ENCODE measurements around the gene COL16A1.

Gene COL16A1

DNA sequence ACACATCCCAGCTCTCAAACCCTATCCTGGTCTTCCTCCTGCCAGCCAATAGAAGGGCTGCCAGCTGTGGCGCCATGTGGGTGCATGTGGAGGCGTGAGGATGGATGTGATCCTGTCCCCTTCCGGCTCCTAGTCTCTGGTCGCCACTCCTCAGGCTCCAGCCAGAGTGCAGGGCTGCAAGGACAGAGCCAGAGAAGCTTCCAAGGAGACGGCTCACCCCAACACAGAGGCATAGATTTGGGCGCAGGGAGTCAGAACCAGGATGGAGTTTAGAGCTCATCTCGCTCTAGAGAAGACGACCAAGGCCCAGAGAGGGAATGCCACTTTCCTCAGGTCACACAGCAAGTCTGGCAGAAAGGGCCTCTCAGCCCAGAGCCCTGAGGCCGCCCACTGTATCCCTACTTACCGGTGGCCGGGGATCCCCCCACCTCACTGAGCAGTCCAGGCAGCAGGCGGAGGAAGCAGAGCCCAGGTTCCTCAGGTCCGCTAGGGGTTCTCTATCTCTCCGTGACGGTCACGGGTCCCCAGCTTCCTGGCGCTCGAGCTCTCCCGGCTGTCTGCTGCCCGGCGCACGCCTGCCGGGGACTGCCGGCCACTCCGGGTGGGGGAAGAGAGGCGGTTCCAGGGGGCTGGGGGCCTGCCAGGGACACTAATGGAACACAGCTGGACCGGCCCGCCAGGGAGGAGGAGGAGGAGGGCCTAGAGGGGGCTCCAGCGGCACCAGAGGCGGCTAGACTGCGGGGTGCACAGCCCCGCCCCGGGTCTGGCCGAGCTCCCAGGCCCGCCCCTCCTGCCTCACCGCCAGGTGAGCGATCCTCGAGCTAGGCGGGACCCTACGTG, at the start of gene COL16A1:
TSS of gene COL16A1 (minus strand) at position 587 of the 840 bp plus-strand sequence. CDS start 1,824 bp downstream, outside the sequence.
- DNase-seq = no peak

DNA sequence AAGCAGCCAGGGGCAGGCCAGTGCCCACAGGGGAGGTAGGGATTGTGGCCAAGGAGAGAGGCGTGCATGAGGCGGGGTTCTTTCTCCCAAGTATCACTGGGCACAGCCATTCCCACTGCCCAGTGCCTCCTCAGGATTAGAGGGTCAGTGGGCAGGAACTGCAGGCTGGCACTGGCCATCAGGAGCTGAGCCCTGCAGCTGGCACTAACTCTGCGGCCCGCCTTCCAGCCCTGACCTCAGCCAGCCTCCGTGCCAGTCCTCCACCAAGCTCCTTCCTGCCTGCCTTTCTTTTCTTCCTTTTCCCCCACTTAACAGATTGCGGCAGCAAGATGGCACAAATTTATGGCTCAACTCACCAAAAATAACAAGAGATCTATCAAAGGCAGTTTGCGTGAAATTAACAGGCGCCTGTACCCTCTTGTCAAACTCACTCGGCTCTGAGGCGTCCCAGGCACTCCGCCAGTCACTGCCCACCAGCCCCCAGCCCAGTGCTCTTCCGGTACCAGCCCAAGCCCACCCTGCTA, 49.2 kb upstream of the COL16A1 start:
- DNase-seq = no peak

DNA sequence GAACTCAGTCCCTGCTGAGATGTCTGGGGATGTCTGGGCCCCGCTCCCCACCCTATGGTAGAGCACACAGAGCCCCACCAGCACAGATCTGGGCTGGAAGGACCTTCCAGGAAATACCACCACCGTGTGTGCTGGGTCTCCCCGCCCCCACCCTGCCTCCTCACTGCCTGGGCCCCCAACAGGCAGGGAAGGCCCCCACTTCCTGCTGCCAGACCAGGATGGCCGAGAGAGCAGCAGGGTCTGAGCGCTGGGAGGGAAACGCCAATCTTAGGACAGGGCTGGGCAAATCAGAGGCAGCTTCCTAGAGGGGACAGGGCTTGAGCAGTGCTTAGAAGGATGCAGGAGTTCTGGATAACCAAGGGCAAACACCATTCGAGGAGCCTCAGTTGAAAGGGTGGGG, 48.4 kb upstream of the COL16A1 start:
- no peak for DNase-seq

DNA sequence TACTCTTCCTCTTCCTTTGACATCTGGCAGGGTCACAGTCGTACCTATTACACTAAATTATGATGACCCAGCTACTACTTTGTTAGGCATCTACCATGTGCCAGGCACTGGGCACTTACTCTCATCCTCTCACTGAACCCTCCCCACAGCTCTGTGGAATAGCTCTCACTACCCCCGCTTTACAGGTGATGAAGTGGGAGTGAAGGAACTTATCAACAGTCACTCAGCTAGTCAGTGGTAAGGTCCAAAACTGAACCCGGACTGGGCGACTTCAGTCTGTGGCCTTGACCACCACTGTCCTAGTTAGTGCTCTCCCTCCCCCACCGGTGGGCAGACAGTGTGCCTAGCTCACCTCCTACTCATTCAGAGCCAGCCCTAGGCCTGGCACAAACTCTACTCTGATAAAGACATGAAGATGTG, 48.0 kb upstream of the COL16A1 start:
- DNase-seq = no peak

DNA sequence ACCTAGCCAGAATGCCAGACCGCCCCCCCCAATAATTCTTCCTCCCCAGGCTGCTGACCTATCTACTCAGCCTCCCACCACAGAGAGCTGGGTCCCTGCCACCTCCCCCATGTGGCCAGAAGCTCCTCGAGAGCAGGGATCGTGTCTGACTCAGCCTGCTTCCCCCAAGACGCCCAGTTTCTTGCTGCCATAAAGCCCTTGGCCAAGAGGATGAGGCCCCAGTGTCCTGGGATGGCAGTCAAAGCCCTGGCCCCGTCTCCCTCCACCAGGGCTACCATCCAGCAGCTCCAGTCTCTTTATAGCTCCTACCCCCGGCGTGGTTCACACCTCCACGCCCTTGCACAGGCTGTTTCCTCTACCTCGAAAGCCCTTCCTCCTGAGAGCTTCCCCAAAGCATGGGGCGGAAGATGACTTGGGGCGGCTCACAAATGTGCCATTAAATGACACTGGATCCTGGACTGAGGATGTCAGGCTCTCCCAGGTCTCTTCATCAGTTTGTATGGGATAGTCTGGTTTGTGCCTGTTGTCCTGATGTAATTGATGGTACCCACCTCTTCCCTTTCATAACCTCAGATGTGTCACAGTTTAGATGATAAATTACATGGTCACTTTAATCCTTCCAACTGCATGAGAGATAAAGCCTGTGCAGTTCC, 47.2 kb upstream of the COL16A1 start:
- DNase-seq = peak; percentile 47

DNA sequence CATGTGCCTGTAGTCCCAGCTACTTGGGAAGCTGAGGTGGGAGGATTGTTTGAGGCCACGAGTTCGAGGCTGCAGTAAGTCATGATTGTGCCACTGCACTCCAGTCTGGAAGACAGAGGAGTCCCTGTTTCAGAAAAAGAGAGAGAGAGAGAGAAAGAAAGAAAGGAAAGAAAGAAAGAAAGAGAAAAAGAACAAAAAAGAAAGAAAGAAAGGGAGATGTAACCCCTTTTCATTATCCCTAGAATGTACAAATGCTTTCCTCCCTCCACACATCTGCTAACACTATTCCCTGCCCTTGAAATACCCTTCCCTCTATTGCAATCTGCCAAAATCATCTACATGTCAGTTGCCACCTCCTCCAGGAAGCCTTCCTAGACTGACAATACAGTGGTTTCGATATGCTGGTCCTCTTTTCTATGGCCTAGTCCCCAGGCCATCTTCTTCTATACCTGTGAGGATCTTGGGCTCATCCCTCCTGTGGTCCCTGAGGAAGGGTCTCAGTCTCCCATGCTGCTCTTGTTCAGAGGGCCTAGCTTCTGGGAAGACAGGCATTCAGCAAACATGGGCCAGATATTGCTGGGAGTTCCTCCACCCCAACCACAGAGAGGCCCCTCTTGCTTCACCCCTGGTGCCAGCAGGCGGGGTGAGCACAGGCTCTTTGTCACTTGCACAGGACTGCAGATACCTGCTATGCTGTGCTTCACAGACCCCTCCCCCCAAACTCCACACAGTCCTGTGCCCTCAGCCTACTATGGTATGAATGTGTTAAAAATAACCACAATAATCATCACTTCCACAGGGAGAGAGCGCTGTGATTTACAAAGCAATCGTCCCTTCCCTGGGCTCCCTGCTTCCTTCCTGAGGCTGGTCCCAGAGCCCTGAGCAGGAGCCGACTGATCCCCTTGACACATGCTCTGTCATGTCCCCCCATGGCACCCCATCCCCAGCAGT, 46.2 kb upstream of the COL16A1 start:
- no peak for DNase-seq

DNA sequence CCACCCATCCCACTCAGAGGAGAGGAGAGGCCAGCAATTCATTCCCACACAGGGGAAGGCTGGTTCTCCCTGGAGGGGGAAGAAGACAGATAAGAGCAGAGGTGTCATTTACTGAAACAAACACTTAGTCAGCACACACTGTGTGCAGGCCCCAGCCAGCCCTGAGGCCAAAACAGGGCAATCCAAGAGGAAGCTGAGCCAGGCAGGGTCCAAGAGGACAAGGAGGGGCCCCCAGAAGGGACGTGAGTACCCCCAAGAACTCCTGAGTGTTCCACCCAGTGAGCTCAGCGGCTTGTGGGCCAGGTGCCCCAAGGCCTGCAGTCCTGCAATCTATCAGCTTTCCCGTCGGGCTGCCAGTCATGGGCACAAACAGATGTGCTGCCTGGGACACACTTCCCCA, 44.5 kb upstream of the COL16A1 start:
- no peak for DNase-seq

DNA sequence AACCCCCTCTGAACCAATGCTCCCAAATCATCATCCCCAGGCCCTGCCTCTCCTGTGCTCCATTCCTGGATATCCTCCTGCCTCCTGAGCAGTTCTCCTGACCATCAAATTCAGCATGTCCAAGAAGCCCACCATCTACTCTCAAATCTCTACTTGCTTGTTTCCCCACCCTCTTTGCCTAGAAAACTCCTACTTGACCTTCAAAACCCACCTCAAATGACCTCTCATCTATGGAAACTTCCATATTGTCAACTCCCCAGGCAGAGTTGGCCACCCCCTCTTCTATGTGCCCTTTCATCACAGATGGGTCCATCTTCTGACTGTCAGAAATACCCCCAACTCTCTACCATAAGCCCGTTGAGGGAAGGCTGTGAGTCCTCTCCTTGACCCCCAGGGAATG, 43.5 kb upstream of the COL16A1 start:
- DNase-seq = no peak

DNA sequence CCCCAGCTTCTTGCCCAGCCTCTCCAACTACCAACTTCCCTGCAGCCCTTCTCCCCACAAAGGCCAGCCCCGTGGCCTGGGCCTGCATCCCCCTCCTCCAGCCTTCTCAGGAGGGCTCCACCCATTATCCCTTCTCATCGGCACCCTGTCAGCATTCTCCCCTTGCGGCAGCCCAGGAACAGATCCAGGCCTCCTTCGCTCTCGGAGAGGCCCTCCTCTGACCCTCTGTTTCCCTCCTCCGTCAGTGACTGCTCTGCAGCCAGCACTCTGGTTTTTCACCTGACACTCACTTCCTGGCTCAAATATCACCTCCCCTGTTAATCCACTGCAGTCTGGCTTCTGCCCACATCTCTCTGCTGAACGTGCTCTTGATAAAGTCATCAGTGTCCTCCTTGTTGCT, 42.9 kb upstream of the COL16A1 start:
- DNase-seq = no peak

DNA sequence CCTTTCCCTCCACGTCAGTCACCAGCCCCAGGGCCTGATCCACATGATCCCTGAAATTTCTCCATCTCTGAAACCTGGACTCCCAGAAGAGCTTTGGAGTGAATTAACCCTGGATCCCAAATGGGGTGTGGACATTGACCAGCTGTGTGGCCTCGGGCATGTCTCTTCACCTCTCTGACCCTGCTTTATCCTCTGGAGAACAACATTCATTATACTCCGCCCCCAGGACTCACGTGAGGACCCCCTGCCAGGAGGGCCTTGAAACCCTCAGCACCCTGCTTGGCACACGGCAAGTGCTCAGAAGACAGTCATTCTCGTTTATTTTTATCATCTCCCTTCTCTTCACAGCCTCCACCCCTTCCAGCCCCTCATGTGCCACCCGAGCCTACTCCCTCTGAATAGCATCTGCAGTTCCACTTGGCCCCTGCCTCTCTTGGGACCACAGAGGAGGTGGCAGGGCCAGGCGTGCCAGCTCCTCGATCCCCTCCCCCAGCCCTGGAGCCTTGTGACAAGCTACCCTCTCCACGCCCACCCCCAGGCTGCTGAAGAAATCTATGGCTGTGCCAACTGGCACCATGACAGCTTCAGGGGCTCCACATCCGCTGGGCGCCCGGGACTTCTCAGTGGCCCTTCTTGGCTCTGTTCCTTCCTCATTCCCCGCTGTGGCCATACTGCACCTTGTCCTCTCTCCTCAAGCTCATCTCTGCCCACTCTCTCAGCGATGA, 42.3 kb upstream of the COL16A1 start:
- DNase-seq = no peak

DNA sequence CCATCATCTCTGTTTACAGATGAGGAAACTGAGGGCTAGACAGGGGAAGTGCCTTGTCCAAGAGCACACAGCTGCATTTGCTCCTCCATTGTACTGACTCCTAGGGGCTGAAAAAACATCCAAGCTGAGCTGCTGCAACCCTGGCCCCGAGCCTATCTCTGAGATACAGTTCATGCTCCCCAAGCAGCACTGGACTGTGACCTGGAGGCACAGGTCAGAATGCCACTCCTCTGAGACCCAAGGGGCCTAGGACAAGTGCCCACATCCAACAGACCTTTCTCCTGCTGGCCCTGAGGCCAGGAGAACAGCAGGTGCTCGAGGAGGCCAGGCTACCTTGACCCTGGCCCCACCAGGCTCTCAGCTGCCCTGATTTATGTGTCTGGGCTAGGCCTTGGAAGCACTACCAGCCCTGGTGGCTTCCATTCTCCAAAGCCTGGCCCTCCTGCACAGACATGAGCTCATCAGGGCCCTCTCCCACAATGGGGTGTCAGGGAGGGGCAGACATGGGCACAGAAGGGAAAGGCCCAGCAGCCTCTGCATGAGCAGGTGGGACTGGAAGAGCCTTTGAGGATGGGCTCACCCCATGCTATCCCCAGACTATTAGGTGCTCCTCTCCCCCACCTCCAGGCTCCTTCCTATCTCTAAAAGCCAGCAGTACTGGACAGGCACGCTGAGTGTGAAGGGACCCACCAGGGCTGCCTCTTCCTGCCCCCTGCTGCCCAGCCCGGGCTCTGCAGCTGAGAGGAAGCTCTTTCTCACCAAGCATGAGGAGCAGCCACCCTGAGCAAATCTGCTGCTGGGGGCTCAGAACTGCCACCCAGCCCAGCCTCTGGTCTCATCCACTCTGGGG, 41.5 kb upstream of the COL16A1 start:
- DNase-seq = peak; percentile 61

DNA sequence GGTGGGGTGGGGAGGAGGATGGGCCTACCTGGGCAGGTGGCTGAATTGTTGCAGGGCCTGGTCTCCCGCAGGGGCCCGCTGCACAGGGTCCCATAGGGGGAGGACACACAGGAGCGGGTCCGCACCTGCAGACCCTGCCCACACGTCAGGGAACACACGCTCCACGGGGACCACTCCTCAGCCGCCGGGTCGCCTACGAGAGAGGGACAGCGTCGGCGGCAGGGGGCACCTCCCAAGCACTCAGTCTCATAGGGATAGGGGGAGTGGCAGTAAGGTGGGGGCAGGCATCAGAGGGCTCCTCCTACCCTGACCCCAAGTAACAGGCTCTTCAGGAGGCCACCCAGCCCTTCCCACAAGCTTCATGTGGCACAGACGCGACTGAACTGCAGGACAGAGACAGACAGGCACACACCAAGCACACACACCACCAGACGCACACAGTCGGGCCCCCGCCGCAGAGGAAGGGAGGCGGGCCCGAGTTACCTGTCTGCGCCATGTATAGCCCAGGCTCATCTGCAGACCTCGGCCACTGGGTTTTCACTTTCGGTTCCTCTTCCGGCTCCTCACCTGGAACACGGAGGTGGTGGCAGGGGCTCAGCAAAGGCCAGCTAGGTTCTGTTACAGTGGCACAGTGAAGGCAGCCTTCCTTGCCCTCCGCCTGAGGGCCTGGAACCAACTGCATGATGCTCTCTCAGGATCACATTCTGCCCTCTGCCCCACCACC, 40.5 kb upstream of the COL16A1 start:
- DNase-seq = peak; percentile 20

DNA sequence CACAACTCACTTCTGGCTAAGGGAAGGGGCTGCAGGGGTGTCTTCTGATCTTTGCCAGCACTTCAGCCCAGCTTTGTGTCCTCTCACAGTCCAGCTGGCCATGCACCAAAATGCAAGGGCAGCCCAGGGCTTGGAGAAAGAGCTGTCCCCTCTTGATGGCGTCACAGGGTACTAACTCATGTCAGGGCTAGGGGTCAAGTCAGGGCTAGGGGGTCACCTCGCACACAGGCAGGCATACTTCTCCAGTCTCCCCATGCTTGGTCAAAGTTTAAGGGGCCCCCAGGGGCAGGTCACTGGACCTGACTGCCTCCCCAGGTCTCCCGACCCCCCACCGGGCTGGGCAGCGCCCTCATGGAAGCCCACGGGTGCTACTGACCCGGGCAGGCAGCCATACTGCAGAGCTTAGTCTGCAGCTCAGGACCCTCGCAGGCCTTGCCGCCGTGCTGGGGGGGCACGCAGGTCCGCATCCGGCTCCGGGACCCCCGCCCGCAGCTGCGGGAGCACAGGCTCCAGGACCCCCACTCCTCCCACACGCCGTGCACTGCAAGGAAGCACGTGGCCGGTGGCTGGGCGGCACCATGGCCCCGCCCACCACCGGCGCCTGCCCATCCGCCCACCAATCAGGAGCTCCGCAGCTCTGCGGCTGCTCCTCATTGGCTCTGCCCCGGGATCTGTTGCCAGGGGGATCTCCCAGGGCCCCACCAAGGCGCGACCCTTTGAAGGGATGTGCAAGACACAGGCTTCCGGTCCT, 38.8 kb upstream of the COL16A1 start:
- DNase-seq = no peak

DNA sequence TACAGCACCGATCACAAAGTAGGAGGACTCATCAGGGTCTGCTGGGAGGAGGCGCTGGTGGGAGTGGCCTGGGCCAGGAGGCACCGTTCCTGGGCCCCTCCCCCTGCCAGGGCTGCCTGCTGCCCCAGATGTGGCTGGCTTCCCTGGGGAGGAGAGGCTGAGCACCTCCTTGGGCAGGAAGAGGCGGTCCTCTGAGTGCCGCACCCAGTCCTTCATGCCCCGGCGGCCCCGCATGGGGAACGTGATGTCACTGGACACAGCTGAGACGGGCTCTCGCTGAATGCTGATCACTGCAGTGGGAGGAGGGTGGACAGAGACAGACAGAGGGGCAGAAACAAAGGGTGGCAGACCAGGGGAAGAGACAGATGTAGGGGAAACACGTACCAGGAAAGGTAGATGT, 35.5 kb upstream of the COL16A1 start:
- peak; percentile 59 for DNase-seq

DNA sequence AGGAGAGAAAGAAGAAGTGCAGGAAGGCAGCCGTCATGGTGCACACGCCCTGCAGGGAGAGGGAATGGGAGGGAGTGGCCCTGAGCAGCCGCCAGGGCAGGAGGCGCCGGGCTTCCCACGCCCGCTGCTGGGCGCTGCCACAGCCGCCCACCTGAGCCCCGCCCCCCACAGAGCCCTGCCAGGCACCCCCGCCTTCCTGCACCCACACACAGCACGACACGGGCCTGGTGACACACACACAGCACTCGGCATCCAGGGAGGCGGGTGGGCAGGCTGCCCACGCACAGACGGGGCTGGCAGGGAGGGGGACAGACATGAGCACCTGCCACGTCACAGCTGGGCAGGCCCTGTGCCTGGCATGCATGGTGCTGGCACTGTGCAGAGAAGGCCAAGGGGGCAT, 32.9 kb upstream of the COL16A1 start:
- DNase-seq = no peak

DNA sequence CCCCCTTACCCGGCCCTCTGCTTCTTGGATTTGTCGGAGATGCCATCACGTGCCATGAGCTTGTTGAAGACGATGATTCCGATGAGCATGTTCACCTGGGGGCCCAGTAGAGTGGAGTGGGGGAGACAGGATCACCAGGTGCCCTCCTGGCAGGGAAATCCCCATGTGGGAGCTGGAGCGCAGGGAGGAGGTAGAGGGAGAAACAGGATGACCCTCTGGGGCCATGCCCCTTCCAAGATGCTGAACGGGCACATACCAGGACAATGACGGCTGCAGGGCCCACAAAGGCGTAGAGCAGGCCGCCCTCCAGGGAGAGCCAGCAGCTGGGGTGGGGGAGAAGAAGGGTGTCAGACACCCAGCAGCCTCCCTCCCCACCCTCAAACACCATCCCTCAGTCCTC, 31.8 kb upstream of the COL16A1 start:
- no peak for DNase-seq

DNA sequence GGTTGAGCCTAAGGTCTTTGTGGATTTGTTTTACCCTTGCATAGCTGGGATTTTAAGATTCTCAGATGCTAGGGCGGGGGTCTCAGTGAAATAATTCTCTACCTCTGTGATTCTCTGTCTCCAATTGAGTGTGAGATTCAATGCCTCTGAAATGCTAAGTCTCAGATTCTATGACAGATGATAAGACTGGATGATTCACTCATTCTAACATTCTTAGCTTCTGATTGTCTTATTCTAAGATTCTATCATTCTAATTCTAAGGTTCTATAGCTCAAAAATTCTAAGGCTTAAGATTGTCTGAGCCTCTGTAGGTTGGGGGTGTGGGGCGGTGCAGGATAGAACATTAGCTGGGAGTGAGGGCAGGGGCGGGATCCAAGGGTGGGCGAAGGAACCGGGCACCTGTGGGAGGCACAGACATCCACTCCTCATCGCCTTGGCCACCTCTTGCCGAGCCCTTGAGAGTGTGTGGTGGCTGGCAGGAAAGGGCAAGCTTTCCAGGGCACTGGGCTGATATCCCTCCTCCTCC, 30.8 kb upstream of the COL16A1 start:
- DNase-seq = no peak

DNA sequence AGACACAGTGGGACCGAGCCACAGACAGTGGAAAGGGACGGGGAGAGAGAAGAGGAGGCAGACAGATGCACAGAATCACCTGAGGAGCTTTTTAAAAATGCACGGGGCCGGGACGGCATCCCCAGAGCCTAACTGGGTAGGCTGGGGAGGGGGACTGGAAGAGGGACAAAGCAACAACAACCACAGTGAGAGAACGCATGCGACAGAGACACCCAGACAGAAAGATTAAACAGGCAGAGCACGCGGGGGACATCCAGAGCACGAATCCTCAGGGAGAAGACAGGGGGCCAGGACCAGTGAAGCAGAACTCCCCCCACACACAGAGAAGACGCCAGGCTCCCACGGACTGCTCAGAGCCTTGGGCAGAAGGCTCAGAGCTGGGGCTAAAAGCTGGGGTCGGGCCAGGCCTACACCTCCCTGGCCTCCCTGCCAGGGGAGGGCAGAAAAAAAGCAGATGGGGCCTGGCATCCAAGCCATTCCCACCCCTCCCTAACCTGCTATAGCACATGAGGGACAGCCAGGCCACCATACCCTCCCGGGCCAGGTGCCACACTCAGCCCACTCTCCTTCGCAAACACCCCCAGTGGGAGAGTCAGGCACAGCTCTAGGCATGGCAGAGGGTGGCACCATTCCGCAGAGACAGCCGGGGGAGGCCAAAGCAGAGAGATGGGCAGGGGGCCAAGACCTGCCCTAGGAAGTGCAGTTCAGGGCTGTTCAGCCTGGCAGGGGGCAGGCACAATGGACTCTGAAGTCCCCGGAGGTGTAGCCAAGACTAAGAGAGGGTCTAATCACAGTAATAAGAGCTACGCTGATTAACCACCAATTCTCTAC, 29.8 kb upstream of the COL16A1 start:
- no peak for DNase-seq
